T-cell (primary cell): ENCODE data around the gene CC2D2B. TPM values are rescaled to one million over a fixed set of nuclear protein-coding genes. Genes with fewer than 3 reads are reported as not detected.
A peak's percentile ranks its signal among the peaks of the same experiment; 100 is the strongest.
"Not testable (repeated sequence)": the region's sequence is repeated elsewhere in the genome, so short reads cannot be mapped to it uniquely, and the experiment has no call there.

Experiments used
- ATAC-seq, 4 experiments: fragments of 200-7000 bp in 3 of 4; fragments of 150-1000 bp in 1 of 4; cut with Tn5 transposase; replicated peaks in 1 of 4; 1 replicate in 3 of 4; 2 replicates in 1 of 4; pipeline ENCODE4 v1.10.0; 2021; ENCODE audit warnings: moderate library complexity in 3 of 4, mild to moderate bottlenecking in 2 of 4, moderate number of reproducible peaks in 1 of 4
- CTCF ChIA-PET, 2 donors: fragments of 300-600 bp; sonication (Branson Sonifier 250); formaldehyde crosslinking; loops; one replicate each; lab custom pipeline; 2022; ENCODE audit warnings: antibody characterized with exemption in 2 of 2; lab: Charles Lee
- POLR2A ChIA-PET, 2 donors: fragments of 300-600 bp; sonication (Branson Sonifier 250); formaldehyde crosslinking; loops; one replicate each; lab custom pipeline; 2022; ENCODE audit warnings: antibody characterized with exemption in 2 of 2; lab: Charles Lee
- DNase-seq, 35 experiments: peaks; one replicate each; pipeline versions ENCODE4 v3.0.0 to v3.0.0-alpha.2; 2013 to 2023
- H3K27ac ChIP-seq: one replicate; pipeline ENCODE4 v1.5.1; 2013; ENCODE audit warnings: low read length
- H3K27me3 ChIP-seq, 2 experiments: replicated peaks in 1 of 2; 1 replicate in 1 of 2; 2 replicates in 1 of 2; pipeline versions ENCODE4 v1.6.1 to v1.7.0; 2013; ENCODE audit warnings: low read length in 1 of 2, mixed read lengths in 1 of 2; ENCODE audit not compliant: control insufficient read depth in 2 of 2, insufficient read depth in 2 of 2; ENCODE audit errors: extremely low read depth in 1 of 2
- H3K36me3 ChIP-seq, 2 donors: 1 replicate in 1 of 2; 2 replicates in 1 of 2; pipeline versions ENCODE4 v1.6.1 to v1.7.0; 2013; ENCODE audit warnings: low read length in 1 of 2; ENCODE audit not compliant: control insufficient read depth in 2 of 2, insufficient read depth in 1 of 2; ENCODE audit errors: extremely low read depth in 1 of 2
- H3K4me1 ChIP-seq, 2 experiments: 1 replicate in 1 of 2; 2 replicates in 1 of 2; pipeline versions ENCODE4 v1.6.1 to v1.7.0; 2013; ENCODE audit warnings: low read length in 2 of 2, mixed read lengths in 1 of 2; ENCODE audit not compliant: insufficient read depth in 2 of 2, control insufficient read depth in 1 of 2; ENCODE audit errors: extremely low read depth in 1 of 2
- H3K4me3 ChIP-seq, 2 donors: 1 replicate in 1 of 2; 2 replicates in 1 of 2; pipeline versions ENCODE4 v1.5.1 to v1.7.0; 2013; ENCODE audit warnings: mild to moderate bottlenecking in 2 of 2, low read length in 1 of 2, moderate library complexity in 1 of 2; ENCODE audit not compliant: control insufficient read depth in 1 of 2; ENCODE audit errors: extremely low read depth in 1 of 2
- H3K9me3 ChIP-seq: 2 replicates; pipeline ENCODE4 v1.7.0; 2013
- H3K27ac Mint-ChIP-seq, 2 donors: one replicate each; pipeline ENCODE4 v1.8.0; 2020 to 2021; ENCODE audit warnings: mild to moderate bottlenecking in 2 of 2, mixed read lengths in 2 of 2
- H3K27me3 Mint-ChIP-seq, 2 donors: one replicate each; pipeline ENCODE4 v1.8.0; 2021 to 2022; ENCODE audit warnings: mixed read lengths in 2 of 2
- H3K36me3 Mint-ChIP-seq: one replicate; pipeline ENCODE4 v1.8.0; 2021; ENCODE audit warnings: mixed read lengths
- H3K4me1 Mint-ChIP-seq, 3 donors: one replicate each; pipeline ENCODE4 v1.8.0; 2020 to 2022; ENCODE audit warnings: mixed read lengths in 3 of 3, mild to moderate bottlenecking in 1 of 3
- H3K4me3 Mint-ChIP-seq, 3 donors: one replicate each; pipeline ENCODE4 v1.8.0; 2020 to 2022; ENCODE audit warnings: mild to moderate bottlenecking in 3 of 3, mixed read lengths in 3 of 3, moderate library complexity in 3 of 3
- H3K9me3 Mint-ChIP-seq, 3 donors: one replicate each; pipeline ENCODE4 v1.8.0; 2020 to 2022; ENCODE audit warnings: mixed read lengths in 3 of 3
- WGBS: methylation state at CpG from one replicate; pipeline ENCODE4 v1.1.5; 2013; ENCODE audit warnings: missing lambda C conversion rate; ENCODE audit not compliant: insufficient coverage; 5-methylcytosine and 5-hydroxymethylcytosine counted together
- total RNA-seq, 35 experiments: library from RNA in 6 of 35; stranded (reverse) in 6 of 35; fragments of 120-200 nt in 1 of 35; gene quantifications; one replicate each; pipeline versions ENCODE4 v1.2.1 to v1.2.4 and lab custom pipeline; 2013 to 2026

Gene CC2D2B
- total RNA-seq, 5 donors from 2014 or later (not counting 1 experiment from before 2014, with no cell fraction given) = 0.25 TPM; not detected in 4

DNA sequence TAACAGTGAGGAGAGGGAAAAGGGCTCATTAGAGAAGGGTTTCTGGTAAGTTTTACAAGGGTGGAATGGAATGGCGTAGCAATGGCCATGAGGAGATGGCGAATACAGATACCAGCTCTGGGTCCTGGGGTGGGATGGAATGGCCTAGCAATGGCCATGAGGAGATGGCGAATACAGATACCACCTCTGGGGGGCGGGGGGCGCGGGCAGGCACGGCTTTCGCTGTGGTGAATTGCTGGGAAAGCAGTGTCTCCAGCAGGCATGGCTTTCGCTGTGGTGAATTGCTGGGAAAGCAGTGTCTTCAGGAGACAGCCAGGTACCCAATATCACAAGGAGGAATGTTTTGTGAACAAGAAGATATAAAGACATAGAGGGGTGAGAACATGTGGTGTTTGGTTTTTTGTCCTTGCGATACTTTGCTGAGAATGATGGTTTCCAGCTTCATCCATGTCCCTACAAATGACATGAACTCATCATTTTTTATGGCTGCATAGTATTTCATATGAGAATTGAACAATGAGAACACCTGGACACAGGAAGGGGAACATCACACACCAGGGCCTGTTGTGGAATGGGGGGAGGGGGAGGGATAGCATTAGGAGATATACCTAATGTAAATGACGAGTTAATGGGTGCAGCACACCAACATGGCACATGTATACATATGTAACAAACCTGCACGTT is 1.7 kb upstream of the CC2D2B start:
- H3K27me3 Mint-ChIP-seq = not testable (repeated sequence)
- peaks cover 0 to 16% of the 10 kb centered on the region in 2 donors for H3K36me3 ChIP-seq

DNA sequence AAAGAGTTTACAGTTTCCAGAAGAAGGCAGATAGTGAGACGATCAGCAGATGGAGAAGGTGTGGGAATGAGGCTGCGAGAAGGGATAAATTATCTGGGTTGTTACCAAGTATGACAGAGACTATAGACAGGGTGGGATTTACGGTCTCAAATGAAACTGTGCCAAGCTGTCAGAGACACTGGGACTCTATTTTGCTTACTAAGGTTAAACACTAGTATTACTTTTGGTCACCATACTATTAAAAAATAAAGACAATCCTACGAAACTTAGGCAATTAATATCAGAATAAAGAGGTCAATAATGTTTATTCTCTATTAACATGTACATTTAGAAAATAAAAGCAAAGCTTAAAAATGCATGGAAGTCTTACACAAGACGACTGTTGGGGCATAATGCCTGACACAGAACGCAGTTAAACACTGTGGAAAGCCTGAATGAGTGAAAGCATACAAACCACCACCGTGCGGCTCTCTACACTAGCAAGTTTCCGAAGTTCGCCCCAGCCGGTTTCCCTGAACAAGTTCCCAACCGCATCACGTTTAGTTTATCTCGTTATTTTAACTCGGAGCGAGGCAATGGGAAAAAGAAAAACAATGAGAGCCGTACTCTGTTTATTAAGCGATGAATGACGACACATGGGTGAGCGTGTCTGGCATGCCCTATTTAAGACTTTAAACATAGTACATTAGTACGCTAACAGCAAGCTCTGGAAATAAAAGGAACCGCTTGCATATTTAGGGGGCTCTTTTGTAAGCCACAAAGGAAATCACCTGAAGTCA is 909 bp upstream of the CC2D2B start:
- POLR2A ChIA-PET = interaction anchor here in 1 of 2 donors (0.6 kb wide), 1 partner anchor 430 kb away, joined by 5 read pairs; no protein-coding TSS in a partner anchor

More for the DNA sequence above, 1.7 kb upstream of the CC2D2B start:
- H3K4me1 ChIP-seq, H3K27ac ChIP-seq, H3K27ac Mint-ChIP-seq, H3K36me3 Mint-ChIP-seq, DNase-seq, H3K9me3 Mint-ChIP-seq, H3K9me3 ChIP-seq, H3K27me3 ChIP-seq, ATAC-seq, H3K4me3 ChIP-seq: not testable (repeated sequence)
- 95% methylated on average over 7 of the region's 12 CpGs for WGBS
- ChIA-PET CTCF (interaction anchor here (0.6 to 2.1 kb wide), 4 partner anchors 106 to 264 kb away, joined by 3 to 14 read pairs (median 4); partner anchors contain the start of gene TCTN3 (in 1 of the 2)), POLR2A (interaction anchor here in 1 of 2 donors (0.6 kb wide), 1 partner anchor 431 kb away, joined by 5 read pairs; no protein-coding TSS in a partner anchor)
- Mint-ChIP-seq H3K4me1 (peaks cover 11 to 17% (median 16%) of the 10 kb centered on the region in 3 donors), H3K4me3 (peak overlapping the region; percentile 18 to 89 (median 22))

DNA sequence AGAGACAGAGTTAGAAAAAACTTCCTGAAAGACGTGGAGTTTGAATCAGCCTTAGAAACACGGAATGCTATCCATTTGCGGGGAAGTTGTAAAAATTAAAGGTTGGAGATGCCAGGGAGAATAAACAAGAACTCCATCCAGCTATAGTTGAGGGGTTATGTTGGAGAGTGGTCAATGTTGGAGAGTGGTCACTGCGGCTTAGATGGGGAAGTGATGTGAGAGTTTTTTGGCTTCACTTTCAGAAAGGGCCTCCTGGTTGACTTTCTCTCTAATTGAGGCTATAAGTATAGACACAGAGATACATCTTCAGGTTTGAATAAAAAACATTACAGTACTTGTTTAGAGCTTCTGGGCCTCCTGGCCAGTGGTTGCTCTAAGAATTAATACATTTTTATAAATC is 675 bp downstream of the CC2D2B start:
- POLR2A ChIA-PET = no interaction called here
- ATAC-seq (no peak), DNase-seq (no peak)
- H3K27me3 ChIP-seq = no peaks in the 10 kb centered on the region
- CTCF ChIA-PET = interaction anchor here (1.3 to 2.1 kb wide), 2 partner anchors 214 to 215 kb away, joined by 3 to 14 read pairs; partner anchors contain the start of gene TCTN3 (in 1 of the 2)
- H3K27me3 Mint-ChIP-seq = no peaks in the 10 kb centered on the region
- no peak overlapping the region for H3K27ac ChIP-seq
- H3K4me3 Mint-ChIP-seq = peak overlapping the region; percentile 89 to 91 (median 89)
- peak overlapping the region in 1 of 2 donors; percentile 86 for H3K27ac Mint-ChIP-seq
- peaks cover 11 to 17% (median 16%) of the 10 kb centered on the region in 3 donors for H3K4me1 Mint-ChIP-seq
- no peak overlapping the region for H3K4me3 ChIP-seq
- H3K36me3 ChIP-seq = peaks cover 0 to 2% of the 10 kb centered on the region in 2 donors
- WGBS = 70% methylated on average over 2 of the region's 4 CpGs
- H3K36me3 Mint-ChIP-seq = no peaks in the 10 kb centered on the region
- peaks cover 0 to 2% of the 10 kb centered on the region in 2 experiments for H3K4me1 ChIP-seq
- no peaks in the 10 kb centered on the region for H3K9me3 Mint-ChIP-seq
- H3K9me3 ChIP-seq = no peaks in the 10 kb centered on the region

More for the DNA sequence above, 909 bp upstream of the CC2D2B start:
- DNase-seq (peak in 25 of 35 experiments; percentile 1 to 56 (median 12)), ATAC-seq (peak; percentile 32 to 56 (median 40))
- no peaks in the 10 kb centered on the region for H3K27me3 Mint-ChIP-seq
- peaks cover 0 to 13% of the 10 kb centered on the region in 2 donors for H3K36me3 ChIP-seq
- H3K4me3 ChIP-seq = peak overlapping the region; percentile 84 to 88
- H3K27me3 ChIP-seq = no peaks in the 10 kb centered on the region
- CTCF ChIA-PET = interaction anchor here (1.3 to 2.1 kb wide), 2 partner anchors 213 kb away, joined by 3 to 14 read pairs; partner anchors contain the start of gene TCTN3 (in 1 of the 2)
- peak overlapping the region; percentile 32 for H3K27ac ChIP-seq
- H3K4me1 Mint-ChIP-seq = peaks cover 11 to 17% (median 16%) of the 10 kb centered on the region in 3 donors
- H3K9me3 Mint-ChIP-seq = no peaks in the 10 kb centered on the region
- H3K36me3 Mint-ChIP-seq = no peaks in the 10 kb centered on the region
- H3K9me3 ChIP-seq = no peaks in the 10 kb centered on the region
- H3K4me1 ChIP-seq = peaks cover 0 to 2% of the 10 kb centered on the region in 2 experiments
- WGBS = 25% methylated on average over 9 of the region's 22 CpGs
- H3K4me3 Mint-ChIP-seq = peak overlapping the region; percentile 89 to 91 (median 89)
- peak overlapping the region; percentile 82 to 85 for H3K27ac Mint-ChIP-seq

DNA sequence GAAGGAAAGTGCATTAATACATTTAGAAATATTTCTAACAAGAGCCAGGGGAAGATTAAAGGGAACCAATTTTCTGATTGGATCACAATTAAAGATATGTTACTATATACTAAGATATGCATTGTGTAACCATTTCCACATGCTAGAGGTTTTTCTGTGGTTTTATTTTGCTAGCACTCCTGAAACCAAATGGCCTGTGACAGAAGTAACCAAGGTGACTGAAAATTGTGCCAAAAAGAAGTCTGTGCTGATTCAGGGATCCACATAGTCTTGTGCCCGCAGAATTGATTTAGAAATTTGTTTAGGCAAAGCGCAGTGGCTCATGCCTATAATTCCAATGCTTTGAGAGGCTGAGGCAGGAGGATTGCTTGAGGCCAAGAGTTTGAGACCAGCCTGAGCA is 1.8 kb downstream of the CC2D2B start:
- Histone ChIP-seq H3K27me3 (peaks cover 0 to 2% of the 10 kb centered on the region in 2 experiments), H3K4me1 (peaks cover 0 to 2% of the 10 kb centered on the region in 2 experiments), H3K9me3 (no peaks in the 10 kb centered on the region), H3K36me3 (no peaks in the 10 kb centered on the region), H3K27ac (no peak overlapping the region), H3K4me3 (no peak overlapping the region)
- H3K9me3 Mint-ChIP-seq = no peaks in the 10 kb centered on the region
- H3K36me3 Mint-ChIP-seq = no peaks in the 10 kb centered on the region
- DNase-seq (no peak), ATAC-seq (no peak)
- no peaks in the 10 kb centered on the region for H3K27me3 Mint-ChIP-seq
- H3K27ac Mint-ChIP-seq = no peak overlapping the region
- H3K4me1 Mint-ChIP-seq = peaks cover 11 to 17% (median 16%) of the 10 kb centered on the region in 3 donors
- ChIA-PET CTCF (no interaction called here), POLR2A (no interaction called here)
- H3K4me3 Mint-ChIP-seq = no peak overlapping the region
- 100% methylated on average over 1 of the region's 2 CpGs for WGBS

DNA sequence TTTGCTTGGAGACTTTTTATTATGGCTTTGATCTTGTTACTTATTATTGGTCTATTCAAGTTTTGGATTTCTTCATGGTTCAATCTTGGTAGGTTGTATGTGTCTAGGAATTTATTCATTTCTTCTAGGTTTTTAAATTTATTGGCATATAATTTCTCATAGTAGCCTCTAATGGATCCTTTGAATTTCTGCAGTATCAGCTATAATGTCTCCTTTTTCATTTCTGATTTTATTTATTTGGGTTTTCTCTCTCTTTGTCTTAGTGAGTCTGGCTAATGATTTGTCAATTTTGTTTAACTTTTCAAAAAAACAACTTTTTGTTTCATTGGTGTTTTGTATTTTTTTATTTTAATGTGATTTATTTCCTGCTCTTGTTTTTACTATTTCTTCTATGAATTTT is 8.3 kb downstream of the CC2D2B start:
- H3K4me1 ChIP-seq, H3K9me3 ChIP-seq, DNase-seq, ATAC-seq, H3K36me3 ChIP-seq, H3K36me3 Mint-ChIP-seq, CTCF ChIA-PET, H3K27ac ChIP-seq, POLR2A ChIA-PET, H3K9me3 Mint-ChIP-seq, H3K4me3 Mint-ChIP-seq, H3K4me1 Mint-ChIP-seq, H3K4me3 ChIP-seq, H3K27ac Mint-ChIP-seq: not testable (repeated sequence)
- peaks cover 7 to 19% of the 10 kb centered on the region in 2 donors for H3K27me3 Mint-ChIP-seq
- H3K27me3 ChIP-seq = peaks cover 0 to 15% of the 10 kb centered on the region in 2 experiments

DNA sequence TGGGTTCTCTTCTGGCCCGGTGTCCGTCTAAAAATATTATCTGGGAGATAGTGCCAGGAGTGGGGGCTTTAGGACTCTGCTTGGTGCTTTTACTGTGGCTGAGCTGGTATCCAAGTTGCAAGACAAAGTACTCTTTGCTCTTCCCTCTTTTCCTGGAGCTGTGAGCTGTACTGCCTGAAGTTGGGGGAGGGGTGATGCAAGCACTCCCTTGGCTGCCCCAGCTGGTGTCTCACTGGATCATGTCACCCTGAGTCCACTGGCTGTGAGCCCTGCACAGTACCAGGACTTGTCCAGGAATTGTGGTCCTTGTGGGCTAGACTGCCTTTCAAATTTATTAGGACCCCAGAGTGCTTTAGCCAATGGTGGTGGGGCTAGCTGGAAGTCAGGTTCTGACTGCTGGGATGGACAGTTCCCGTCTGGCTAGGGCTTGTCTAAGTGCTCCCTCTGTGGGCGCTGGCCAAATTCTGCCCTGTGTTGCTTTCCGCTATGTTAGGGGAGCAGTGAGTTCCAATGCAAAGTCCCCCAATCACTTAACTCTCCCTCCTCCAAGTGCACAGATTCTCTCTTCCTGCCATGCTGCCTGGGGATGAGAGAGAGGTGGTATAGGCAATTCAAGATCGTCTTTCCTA is 13.1 kb downstream of the CC2D2B start:
- no peaks in the 10 kb centered on the region for H3K36me3 ChIP-seq
- no peak overlapping the region for H3K4me3 ChIP-seq
- no peak for DNase-seq
- no peaks in the 10 kb centered on the region for H3K4me1 Mint-ChIP-seq
- peaks cover 7 to 20% of the 10 kb centered on the region in 2 donors for H3K27me3 Mint-ChIP-seq
- CTCF ChIA-PET = no interaction called here
- ATAC-seq = no peak
- H3K4me1 ChIP-seq = no peaks in the 10 kb centered on the region
- H3K4me3 Mint-ChIP-seq = no peak overlapping the region
- POLR2A ChIA-PET = no interaction called here
- H3K9me3 Mint-ChIP-seq = no peaks in the 10 kb centered on the region
- no peak overlapping the region for H3K27ac Mint-ChIP-seq
- no peaks in the 10 kb centered on the region for H3K9me3 ChIP-seq
- 100% methylated on average over 2 of the region's 6 CpGs for WGBS
- H3K36me3 Mint-ChIP-seq = no peaks in the 10 kb centered on the region
- H3K27me3 ChIP-seq = peaks cover 0 to 13% of the 10 kb centered on the region in 2 experiments
- no peak overlapping the region for H3K27ac ChIP-seq
